GM18511 (cell line): Measurements from ENCODE around the gene MARF1.
"Not testable (repeated sequence)": the region's sequence is repeated elsewhere in the genome, so short reads cannot be mapped to it uniquely, and the experiment has no call there.

ENCODE experiments used
- ATAC-seq: cut with Tn5 transposase; IDR thresholded peaks from one replicate; pipeline ENCODE4 v1.9.1; 2021; ENCODE audit warnings: mild to moderate bottlenecking, moderate library complexity; ENCODE audit not compliant: unreplicated experiment

The MARF1 gene

GRCh38 chr16:15654591-15654990 is 11.6 kb upstream of the MARF1 start:
- ATAC-seq, result no peak

GRCh38 chr16:15653227-15653626 is 10.3 kb upstream of the MARF1 start:
- ATAC-seq, result no peak

GRCh38 chr16:15652293-15653001 is 9.5 kb upstream of the MARF1 start:
- no peak for ATAC-seq

GRCh38 chr16:15650698-15651171 is 7.8 kb upstream of the MARF1 start:
- ATAC-seq, result peak; percentile 49

GRCh38 chr16:15650019-15650697 is 7.2 kb upstream of the MARF1 start, which contains the start of gene NDE1:
NDE1 (plus strand) TSS chr16:15650245; CDS start chr16:15664779, 14,534 bp downstream.
- peak; percentile 84 for ATAC-seq

- no peak for ATAC-seq
These were observed 6.7 kb upstream of the MARF1 start for GRCh38 chr16:15649727-15650018.

- ATAC-seq, result not testable (repeated sequence)
These were observed 6.4 kb upstream of the MARF1 start for GRCh38 chr16:15649311-15649710.

GRCh38 chr16:15648135-15648730 is 5.3 kb upstream of the MARF1 start:
- ATAC-seq, result no peak

GRCh38 chr16:15647294-15648014 is 4.5 kb upstream of the MARF1 start:
- no peak for ATAC-seq

GRCh38 chr16:15646557-15647293 is 3.8 kb upstream of the MARF1 start:
- not testable (repeated sequence) for ATAC-seq

GRCh38 chr16:15644962-15645465 is 2.1 kb upstream of the MARF1 start:
- not testable (repeated sequence) for ATAC-seq

- ATAC-seq, result no peak
These were observed 1.5 kb upstream of the MARF1 start for GRCh38 chr16:15644267-15644961.

- no peak for ATAC-seq
These were observed 944 bp upstream of the MARF1 start for GRCh38 chr16:15643946-15644250.

GRCh38 chr16:15642557-15643047 is 352 bp downstream of the MARF1 start:
- ATAC-seq, result peak; percentile 67

GRCh38 chr16:15641753-15642556 is 999 bp downstream of the MARF1 start:
- ATAC-seq, result no peak

GRCh38 chr16:15640966-15641365 is 2.0 kb downstream of the MARF1 start:
- no peak for ATAC-seq

- no peak for ATAC-seq
These were observed 3.8 kb downstream of the MARF1 start for GRCh38 chr16:15639061-15639568.

- peak; percentile 50 for ATAC-seq
These were observed 6.5 kb downstream of the MARF1 start for GRCh38 chr16:15636392-15636873.

- no peak for ATAC-seq
These were observed 7.0 kb downstream of the MARF1 start for GRCh38 chr16:15635926-15636325.
